Vagina (tissue), 2 donors: ENCODE data around the gene RADIL.

Source experiments
- CTCF ChIP-seq, 3 experiments: fragments of 450-650 bp in 2 of 3; fragments of 200-600 bp in 1 of 3; sonication (generic) in 1 of 3; IDR thresholded peaks; one replicate each; pipeline ENCODE4 v1.5.1; 2017 to 2019; ENCODE audit warnings: antibody characterized with exemption in 3 of 3, mild to moderate bottlenecking in 2 of 3, moderate library complexity in 2 of 3
- POLR2AphosphoS5 ChIP-seq, 2 donors: sonication (generic); formaldehyde crosslinking; IDR thresholded peaks; one replicate each; pipeline ENCODE4 v1.9.0; 2017; ENCODE audit warnings: antibody characterized with exemption in 2 of 2, mild to moderate bottlenecking in 2 of 2, low read depth in 1 of 2; ENCODE audit not compliant: insufficient read depth in 1 of 2

- no peak for TF ChIP-seq CTCF (IDR thresholded peaks at IDR 0.05)
- no peak for TF ChIP-seq POLR2AphosphoS5 (IDR thresholded peaks at IDR 0.05; ENCODE audit: insufficient read depth in 1 of 2, low read depth in 1 of 2)
Observed at GRCh38 chr7:4762121-4763055, 121.1 kb downstream of the RADIL start.
